Neural crest cell (in vitro differentiated cells): ENCODE data around the gene TM9SF2. TPM values are rescaled to one million over a fixed set of nuclear protein-coding genes. Genes with fewer than 3 reads are reported as not detected.

Experiments used
- DNase-seq: peaks from one replicate; pipeline ENCODE4 v3.0.0; 2021; ENCODE audit warnings: low read depth, mixed read lengths, low spot score
- H3K27ac Mint-ChIP-seq: one replicate; pipeline ENCODE4 v1.8.0; 2021; ENCODE audit warnings: mild to moderate bottlenecking, mixed read lengths; ENCODE audit not compliant: unreplicated experiment
- H3K27me3 Mint-ChIP-seq: 2 replicates; pipeline ENCODE4 v1.8.0; 2021; ENCODE audit warnings: low read depth, mild to moderate bottlenecking, mixed read lengths
- H3K36me3 Mint-ChIP-seq: 2 replicates; pipeline ENCODE4 v1.8.0; 2021; ENCODE audit warnings: low read depth, mild to moderate bottlenecking, mixed read lengths
- H3K4me1 Mint-ChIP-seq: 2 replicates; pipeline ENCODE4 v1.8.0; 2021; ENCODE audit warnings: mixed read lengths
- H3K4me3 Mint-ChIP-seq: one replicate; pipeline ENCODE4 v1.8.0; 2021; ENCODE audit warnings: mild to moderate bottlenecking, mixed read lengths
- H3K9me3 Mint-ChIP-seq: 2 replicates; pipeline ENCODE4 v1.8.0; 2021; ENCODE audit warnings: mixed read lengths
- total RNA-seq: library from RNA; stranded (reverse); gene quantifications from 2 replicates; pipeline ENCODE4 v1.2.1, GENCODE V29; 2021
- TF ChIP-seq, protein P1 (sequence below): fragments of 200-600 bp; sonication (generic); conservative IDR thresholded peaks from 2 replicates; pipeline ENCODE4 v1.5.0; 2021; ENCODE audit warnings: antibody characterized with exemption, mild to moderate bottlenecking

TM9SF2 gene
- total RNA-seq, 1 donor from 2014 or later: 68.8 TPM

DNA sequence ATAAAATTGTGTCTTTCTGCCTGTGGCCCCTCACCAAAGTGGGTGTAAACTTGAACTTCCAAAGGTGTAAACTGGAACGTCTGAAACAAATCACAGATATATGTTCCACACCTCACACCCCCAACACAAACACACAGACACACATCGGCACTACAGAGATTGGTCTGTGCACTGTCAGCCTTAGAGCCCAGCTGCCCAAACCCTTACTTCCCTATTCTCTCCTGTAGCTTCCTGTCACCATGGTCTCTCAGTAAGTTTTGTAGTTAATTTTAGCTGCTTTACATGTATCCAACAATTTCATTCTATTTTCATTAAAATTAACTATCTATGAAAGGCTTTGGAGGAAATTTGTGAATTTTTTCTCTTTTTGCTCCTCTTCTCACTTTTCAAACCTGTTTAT, 5.4 kb downstream of the TM9SF2 start:
- no peak overlapping the region for H3K27ac Mint-ChIP-seq
- peaks cover 32% of the 10 kb centered on the region for H3K36me3 Mint-ChIP-seq
- DNase-seq: no peak
- peak overlapping the region; percentile 36 for H3K4me3 Mint-ChIP-seq
- H3K9me3 Mint-ChIP-seq: peaks cover 8% of the 10 kb centered on the region
- no peaks in the 10 kb centered on the region for H3K27me3 Mint-ChIP-seq
- TF ChIP-seq, protein P1, sequence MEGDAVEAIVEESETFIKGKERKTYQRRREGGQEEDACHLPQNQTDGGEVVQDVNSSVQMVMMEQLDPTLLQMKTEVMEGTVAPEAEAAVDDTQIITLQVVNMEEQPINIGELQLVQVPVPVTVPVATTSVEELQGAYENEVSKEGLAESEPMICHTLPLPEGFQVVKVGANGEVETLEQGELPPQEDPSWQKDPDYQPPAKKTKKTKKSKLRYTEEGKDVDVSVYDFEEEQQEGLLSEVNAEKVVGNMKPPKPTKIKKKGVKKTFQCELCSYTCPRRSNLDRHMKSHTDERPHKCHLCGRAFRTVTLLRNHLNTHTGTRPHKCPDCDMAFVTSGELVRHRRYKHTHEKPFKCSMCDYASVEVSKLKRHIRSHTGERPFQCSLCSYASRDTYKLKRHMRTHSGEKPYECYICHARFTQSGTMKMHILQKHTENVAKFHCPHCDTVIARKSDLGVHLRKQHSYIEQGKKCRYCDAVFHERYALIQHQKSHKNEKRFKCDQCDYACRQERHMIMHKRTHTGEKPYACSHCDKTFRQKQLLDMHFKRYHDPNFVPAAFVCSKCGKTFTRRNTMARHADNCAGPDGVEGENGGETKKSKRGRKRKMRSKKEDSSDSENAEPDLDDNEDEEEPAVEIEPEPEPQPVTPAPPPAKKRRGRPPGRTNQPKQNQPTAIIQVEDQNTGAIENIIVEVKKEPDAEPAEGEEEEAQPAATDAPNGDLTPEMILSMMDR: no peak
- peaks cover 23% of the 10 kb centered on the region for H3K4me1 Mint-ChIP-seq

- Mint-ChIP-seq H3K4me3 (peak overlapping the region; percentile 36), H3K27ac (no peak overlapping the region), H3K4me1 (peaks cover 20% of the 10 kb centered on the region), H3K27me3 (no peaks in the 10 kb centered on the region), H3K9me3 (peaks cover 8% of the 10 kb centered on the region), H3K36me3 (peaks cover 32% of the 10 kb centered on the region)
- TF ChIP-seq, protein P1: no peak
- DNase-seq: no peak
Measured at GRCh38 chr13:99507054-99507453, 5.8 kb downstream of the TM9SF2 start.

DNA sequence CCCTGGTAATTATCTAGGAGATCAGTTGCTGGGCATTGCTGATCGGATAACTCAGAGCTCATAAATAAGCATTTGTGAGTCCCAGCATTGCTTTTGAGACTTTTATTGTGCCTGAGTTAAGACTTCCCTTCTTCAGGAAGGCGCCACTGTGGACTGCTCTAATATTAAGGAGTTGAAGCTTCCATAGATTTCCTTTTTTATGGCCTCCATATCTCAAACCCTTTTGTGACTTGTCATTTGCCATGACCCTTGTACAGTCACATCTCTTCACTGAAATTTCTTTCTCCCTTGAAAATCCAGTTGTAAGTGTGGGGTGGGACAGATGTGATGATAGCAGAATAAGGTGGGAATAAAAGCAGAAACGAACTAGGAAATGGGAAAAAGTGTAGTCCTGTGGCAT, 6.3 kb downstream of the TM9SF2 start:
- peaks cover 32% of the 10 kb centered on the region for H3K36me3 Mint-ChIP-seq

GRCh38 chr13:99507986-99508385, 6.7 kb downstream of the TM9SF2 start:
- Mint-ChIP-seq H3K27ac (no peak overlapping the region), H3K36me3 (peaks cover 32% of the 10 kb centered on the region), H3K27me3 (no peaks in the 10 kb centered on the region), H3K9me3 (peaks cover 8% of the 10 kb centered on the region), H3K4me1 (peaks cover 14% of the 10 kb centered on the region), H3K4me3 (no peak overlapping the region)
- no peak for DNase-seq
- TF ChIP-seq, protein P1: no peak

More for the DNA sequence above, 6.3 kb downstream of the TM9SF2 start:
- H3K4me1 Mint-ChIP-seq: peaks cover 15% of the 10 kb centered on the region
- TF ChIP-seq, protein P1: no peak
- no peak overlapping the region for H3K4me3 Mint-ChIP-seq
- peaks cover 8% of the 10 kb centered on the region for H3K9me3 Mint-ChIP-seq
- DNase-seq: no peak
- H3K27me3 Mint-ChIP-seq: no peaks in the 10 kb centered on the region
- H3K27ac Mint-ChIP-seq: no peak overlapping the region

- H3K9me3 Mint-ChIP-seq: peaks cover 8% of the 10 kb centered on the region
- H3K27ac Mint-ChIP-seq: no peak overlapping the region
- no peak overlapping the region for H3K4me3 Mint-ChIP-seq
- H3K36me3 Mint-ChIP-seq: peaks cover 32% of the 10 kb centered on the region
- TF ChIP-seq, protein P1: no peak
- peaks cover 6% of the 10 kb centered on the region for H3K4me1 Mint-ChIP-seq
- no peaks in the 10 kb centered on the region for H3K27me3 Mint-ChIP-seq
- DNase-seq: no peak
Measured at GRCh38 chr13:99509479-99509878, 8.2 kb downstream of the TM9SF2 start.

GRCh38 chr13:99514801-99515200, 13.5 kb downstream of the TM9SF2 start:
- H3K4me1 Mint-ChIP-seq: no peaks in the 10 kb centered on the region
- no peak for DNase-seq
- H3K36me3 Mint-ChIP-seq: peaks cover 11% of the 10 kb centered on the region
- no peak overlapping the region for H3K4me3 Mint-ChIP-seq
- H3K27me3 Mint-ChIP-seq: no peaks in the 10 kb centered on the region
- TF ChIP-seq, protein P1: no peak
- no peak overlapping the region for H3K27ac Mint-ChIP-seq
- peaks cover 2% of the 10 kb centered on the region for H3K9me3 Mint-ChIP-seq
